Small intestine (tissue), 7 donors: Measurements from ENCODE around the gene LTB4R. TPM values are rescaled to one million over a fixed set of nuclear protein-coding genes. Genes with fewer than 3 reads are reported as not detected.
"Not testable (repeated sequence)": the region's sequence is repeated elsewhere in the genome, so short reads cannot be mapped to it uniquely, and the experiment has no call there.

ENCODE experiments used
- DNase-seq, 2 donors: peaks; one replicate each; pipeline versions ENCODE4 v3.0.0 to v3.0.0-alpha.2; 2013
- FAIRE-seq: peaks from 2 replicates; lab custom pipeline; 2012; peaks lifted over from hg19 to GRCh38; lab: Jason Lieb, UNC
- H3K27ac ChIP-seq, 3 donors: one replicate each; pipeline ENCODE4 v1.5.1; 2013; ENCODE audit warnings: low read length in 2 of 3, mild to moderate bottlenecking in 2 of 3, control low read depth in 1 of 3, inconsistent platforms in 1 of 3, low read depth in 1 of 3, moderate library complexity in 1 of 3
- H3K27me3 ChIP-seq, 3 donors: one replicate each; pipeline ENCODE4 v1.6.1; 2013; ENCODE audit warnings: low read length in 3 of 3, inconsistent platforms in 1 of 3; ENCODE audit not compliant: control insufficient read depth in 3 of 3, insufficient read depth in 3 of 3
- H3K36me3 ChIP-seq, 3 donors: one replicate each; pipeline ENCODE4 v1.6.1; 2013; ENCODE audit warnings: low read length in 3 of 3, inconsistent platforms in 1 of 3, low read depth in 1 of 3, mild to moderate bottlenecking in 1 of 3, moderate library complexity in 1 of 3; ENCODE audit not compliant: control insufficient read depth in 3 of 3, insufficient read depth in 2 of 3
- H3K4me1 ChIP-seq, 3 donors: one replicate each; pipeline ENCODE4 v1.6.1; 2013; ENCODE audit warnings: low read length in 2 of 3, inconsistent platforms in 1 of 3, low read depth in 1 of 3, mild to moderate bottlenecking in 1 of 3, moderate library complexity in 1 of 3; ENCODE audit not compliant: control insufficient read depth in 3 of 3, insufficient read depth in 2 of 3
- H3K4me3 ChIP-seq, 3 donors: one replicate each; pipeline ENCODE4 v1.5.1; 2013; ENCODE audit warnings: low read length in 3 of 3, control low read depth in 1 of 3, inconsistent platforms in 1 of 3, low read depth in 1 of 3, mild to moderate bottlenecking in 1 of 3, moderate library complexity in 1 of 3
- H3K9me3 ChIP-seq, 2 donors: one replicate each; pipeline ENCODE4 v1.6.1; 2013; ENCODE audit warnings: low read depth in 1 of 2, low read length in 1 of 2; ENCODE audit not compliant: control insufficient read depth in 2 of 2, insufficient read depth in 1 of 2
- WGBS, 3 donors: extraction: QIAGEN DNeasy Blood & Tissue Kit; methylation state at CpG; one replicate each; pipeline ENCODE4 v1.1.7; 2013; 5-methylcytosine and 5-hydroxymethylcytosine counted together
- polyA plus RNA-seq, 4 donors: library from polyadenylated mRNA; stranded (reverse) in 3 of 4; unstranded in 1 of 4; fragments of 200-250 nt in 3 of 4; fragments of 120-200 nt in 1 of 4; gene quantifications; one replicate each; pipeline versions ENCODE4 v1.2.1 to v1.2.3, GENCODE V29; 2013
- donor health status: healthy with polysubstance abuse.
- donor health status: control.
- donor health status: control.
- donor health status: Bipolar disorder and iron deficiency.
- donor health status: healthy.

Gene LTB4R
- polyA plus RNA-seq, 4 donors: 5.1 to 37.0 (median 15.8) TPM

DNA sequence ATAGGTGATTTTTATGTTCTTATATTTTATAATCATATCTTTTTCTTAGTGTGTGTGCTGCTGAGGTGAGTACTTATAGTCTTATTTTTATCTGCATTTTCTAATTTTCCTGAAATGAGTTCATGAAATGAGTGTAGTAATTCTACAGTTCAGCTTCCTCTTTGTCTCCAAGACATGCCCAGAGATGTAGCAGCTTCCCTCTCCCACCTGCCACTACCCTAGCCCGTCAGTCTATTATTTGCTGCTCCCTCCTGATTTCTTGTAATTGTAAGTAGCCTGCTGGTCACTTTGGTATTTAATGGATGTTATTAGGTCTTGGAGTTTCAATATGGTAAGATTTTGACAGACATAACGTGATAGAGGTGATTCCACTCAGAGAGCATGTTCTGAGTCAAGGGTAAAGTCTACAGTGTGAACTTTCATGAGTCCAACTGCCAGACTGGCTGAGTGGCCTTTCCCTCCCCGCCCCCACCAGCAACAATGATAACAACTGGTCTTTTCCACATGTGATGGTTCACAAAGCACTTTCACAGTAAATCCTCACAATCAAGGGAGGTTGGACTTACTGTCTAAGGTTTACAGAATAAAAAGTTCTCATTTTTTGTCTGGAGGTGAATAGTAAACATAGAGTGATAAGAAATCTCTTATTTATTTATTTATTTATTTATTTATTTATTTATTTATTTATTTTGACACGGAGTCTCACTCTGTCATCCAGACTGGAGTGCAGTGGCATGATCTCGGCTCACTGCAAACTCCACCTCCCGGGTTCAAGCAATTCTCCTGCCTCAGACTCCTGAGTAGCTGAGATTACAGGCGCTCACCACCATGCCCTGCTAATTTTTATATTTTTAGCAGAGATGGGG is 32.7 kb downstream of the LTB4R start:
- DNase-seq (peak; percentile 90 to 91), FAIRE-seq (no peak)
- Histone ChIP-seq H3K4me1 (peaks cover 2 to 25% (median 3%) of the 10 kb centered on the region in 3 donors), H3K36me3 (no peaks in the 10 kb centered on the region), H3K4me3 (no peak overlapping the region), H3K9me3 (no peaks in the 10 kb centered on the region), H3K27me3 (no peaks in the 10 kb centered on the region), H3K27ac (peak overlapping the region in 2 of 3 donors; percentile 51 to 77)
- 23 to 62% (median 40%) methylated on average over 7 of the region's 7 CpGs for WGBS, 3 donors

DNA sequence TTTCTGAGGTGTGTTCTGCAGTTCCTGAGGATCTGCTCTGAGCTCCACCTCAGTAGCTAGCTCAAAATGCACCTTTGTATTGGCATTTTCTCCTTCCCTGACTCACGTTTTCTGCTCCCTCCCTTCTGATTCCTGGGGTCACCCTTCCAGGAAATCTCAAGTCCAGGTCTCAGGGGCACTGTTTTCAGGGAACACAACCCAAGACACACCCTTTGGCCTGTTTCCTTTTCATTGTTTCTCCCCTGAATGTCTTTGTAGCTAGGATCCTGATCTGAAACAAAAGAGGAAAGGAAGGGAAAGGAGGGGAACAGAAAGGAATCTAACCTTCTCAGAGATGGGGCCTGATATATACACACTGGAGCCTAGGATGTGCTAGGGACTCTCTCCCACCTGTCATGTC is 35.8 kb downstream of the LTB4R start:
- WGBS, 3 donors: 0 to 27% (median 6%) methylated on average over 1 of the region's 1 CpG
- Histone ChIP-seq H3K4me1 (peaks cover 0 to 19% (median 2%) of the 10 kb centered on the region in 3 donors), H3K27me3 (no peaks in the 10 kb centered on the region), H3K4me3 (no peak overlapping the region), H3K27ac (no peak overlapping the region), H3K9me3 (no peaks in the 10 kb centered on the region), H3K36me3 (no peaks in the 10 kb centered on the region)
- peak; percentile 32 to 39 for DNase-seq
- FAIRE-seq: no peak

DNA sequence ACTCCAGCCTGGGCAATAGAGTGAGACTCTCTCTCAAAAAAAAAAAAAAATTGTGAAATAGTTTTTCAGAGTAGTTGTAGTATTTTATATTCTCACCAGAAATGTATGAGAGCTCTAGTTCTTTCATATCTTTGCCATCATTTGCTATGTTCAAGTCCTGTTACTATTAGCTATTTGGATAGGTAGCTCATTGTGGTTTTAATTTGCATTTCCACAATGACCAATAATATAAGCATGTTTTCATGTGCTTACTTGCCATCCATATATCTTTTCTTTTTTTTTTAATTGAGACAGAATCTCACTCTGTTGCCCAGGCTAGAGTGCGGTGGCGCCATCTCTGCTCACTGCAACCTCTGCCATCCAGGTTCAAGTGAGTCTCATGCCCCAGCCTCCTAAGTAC is 36.9 kb downstream of the LTB4R start:
- peaks cover 0 to 22% (median 2%) of the 10 kb centered on the region in 3 donors for H3K4me1 ChIP-seq
- H3K27me3 ChIP-seq: no peaks in the 10 kb centered on the region
- 96 to 100% (median 100%) methylated on average over 2 of the region's 2 CpGs for WGBS, 3 donors
- no peak overlapping the region for H3K27ac ChIP-seq
- no peaks in the 10 kb centered on the region for H3K36me3 ChIP-seq
- DNase-seq (no peak), FAIRE-seq (no peak)
- H3K4me3 ChIP-seq: no peak overlapping the region
- H3K9me3 ChIP-seq: no peaks in the 10 kb centered on the region

DNA sequence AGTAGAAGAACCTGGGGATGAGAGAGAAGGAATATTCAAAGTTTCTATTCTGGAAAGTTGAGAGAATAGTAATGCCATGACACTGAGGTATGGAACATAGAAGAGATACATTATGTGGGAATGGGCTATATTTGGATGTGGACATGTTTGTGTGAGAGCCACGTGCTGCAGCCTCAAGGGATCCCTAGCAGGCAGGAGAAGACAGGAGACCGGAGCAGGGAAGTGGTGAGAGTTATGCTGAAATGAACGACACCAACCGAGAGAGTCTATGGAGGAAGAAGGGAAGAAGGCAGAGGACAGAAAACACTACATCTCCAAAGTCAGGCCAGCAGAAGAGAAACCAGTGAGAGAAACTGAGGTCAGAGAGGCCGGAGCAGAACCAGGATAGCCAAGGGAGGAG is 38.4 kb downstream of the LTB4R start:
- Histone ChIP-seq H3K9me3 (no peaks in the 10 kb centered on the region), H3K36me3 (no peaks in the 10 kb centered on the region), H3K27me3 (no peaks in the 10 kb centered on the region), H3K4me1 (peaks cover 0 to 32% (median 2%) of the 10 kb centered on the region in 3 donors), H3K27ac (no peak overlapping the region), H3K4me3 (no peak overlapping the region)
- DNase-seq: no peak
- 73 to 89% (median 89%) methylated on average over 5 of the region's 5 CpGs for WGBS, 3 donors
- no peak for FAIRE-seq

DNA sequence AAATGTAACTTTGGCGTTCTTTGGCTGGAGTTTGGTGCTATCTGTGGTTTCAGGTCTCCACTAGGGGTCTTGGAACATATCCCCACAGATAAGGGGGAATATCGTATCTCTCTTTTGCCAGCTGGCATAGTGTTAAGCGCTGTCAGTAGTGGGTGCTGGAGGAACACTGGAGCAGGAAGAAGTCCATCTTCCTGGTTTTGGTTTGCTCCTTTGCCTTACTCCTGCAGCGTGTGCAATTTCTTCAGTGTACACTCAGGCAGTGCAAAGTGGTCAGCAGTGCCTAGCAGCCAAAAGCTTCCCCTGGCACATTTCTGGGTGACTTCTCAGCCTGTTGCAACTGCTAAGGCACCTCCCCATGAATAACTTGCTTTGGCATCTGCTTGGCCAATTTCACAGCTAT is 40.2 kb downstream of the LTB4R start:
- 17 to 36% (median 20%) methylated on average over 4 of the region's 4 CpGs for WGBS, 3 donors
- DNase-seq (peak; percentile 17 to 28), FAIRE-seq (no peak)
- H3K27ac ChIP-seq: no peak overlapping the region
- H3K27me3 ChIP-seq: no peaks in the 10 kb centered on the region
- H3K4me3 ChIP-seq: no peak overlapping the region
- no peaks in the 10 kb centered on the region for H3K36me3 ChIP-seq
- H3K9me3 ChIP-seq: no peaks in the 10 kb centered on the region
- H3K4me1 ChIP-seq: peaks cover 0 to 32% (median under 1%) of the 10 kb centered on the region in 3 donors

DNA sequence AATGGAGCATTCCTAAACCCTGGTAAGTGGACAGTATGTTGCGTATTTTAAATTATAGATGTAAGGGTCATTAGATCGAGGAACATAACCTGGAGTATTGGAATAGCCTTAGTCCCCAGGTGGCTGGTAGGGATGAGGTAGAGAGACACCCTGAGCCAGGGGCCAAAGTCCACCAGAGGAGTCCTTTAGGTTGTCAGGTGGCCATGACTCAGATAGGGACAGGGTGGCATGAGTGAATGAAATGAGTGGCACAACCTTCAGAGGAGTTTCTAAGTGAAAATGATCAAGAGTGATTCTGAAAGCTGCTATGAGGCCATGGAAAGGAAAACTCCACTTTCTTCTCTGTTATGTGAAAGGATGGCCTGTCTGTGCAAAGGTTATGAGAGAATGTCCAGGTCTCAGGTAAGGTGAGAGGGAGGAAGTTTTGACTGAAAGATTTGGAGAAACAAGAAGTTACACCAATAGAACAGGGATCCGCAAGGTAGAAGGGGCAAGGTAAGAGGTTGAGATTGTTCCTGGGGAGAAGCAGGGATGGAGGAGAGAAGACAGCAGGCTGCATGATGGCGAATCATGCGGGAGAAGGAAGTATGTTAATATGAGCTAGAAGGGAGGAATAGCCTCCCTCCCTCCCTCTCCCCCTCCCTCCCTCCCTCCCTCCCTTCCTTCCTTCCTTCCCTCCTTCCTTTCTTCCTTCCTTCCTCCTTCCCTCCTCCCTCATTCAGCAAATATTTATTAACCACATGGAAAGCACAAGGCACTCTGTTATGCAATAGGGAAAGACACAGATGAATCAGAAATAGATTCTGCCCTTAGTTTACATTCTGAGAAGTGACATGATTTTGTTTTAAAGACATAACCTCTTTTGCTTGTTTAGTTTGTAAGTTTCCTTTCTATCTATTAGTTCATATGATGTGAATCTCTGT is 42.5 kb downstream of the LTB4R start:
- peaks cover 0 to 19% (median 0%) of the 10 kb centered on the region in 3 donors for H3K4me1 ChIP-seq
- no peaks in the 10 kb centered on the region for H3K36me3 ChIP-seq
- H3K9me3 ChIP-seq: no peaks in the 10 kb centered on the region
- FAIRE-seq: no peak
- H3K27me3 ChIP-seq: no peaks in the 10 kb centered on the region
- no peak overlapping the region for H3K4me3 ChIP-seq
- WGBS, 3 donors: 33 to 67% (median 64%) methylated on average over 5 of the region's 5 CpGs
- H3K27ac ChIP-seq: peak overlapping the region; percentile 59 to 88 (median 68)
- peak; percentile 82 to 95 for DNase-seq

DNA sequence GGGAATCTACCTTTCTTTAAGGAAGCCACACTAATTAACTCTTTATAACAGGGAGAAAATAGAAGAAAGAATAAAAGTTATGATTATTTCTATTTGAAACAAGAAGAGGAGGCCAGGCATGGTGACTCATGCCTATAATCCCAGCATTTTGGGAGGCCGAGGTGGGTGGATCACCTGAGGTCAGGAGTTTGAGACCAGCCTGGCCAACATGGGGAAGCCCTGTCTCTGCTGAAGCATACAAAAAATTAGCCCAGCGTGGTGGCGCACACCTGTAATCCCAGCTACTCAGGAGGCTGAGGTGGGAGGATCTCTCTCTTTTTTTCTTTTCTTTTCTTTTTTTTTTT is 43.2 kb downstream of the LTB4R start:
- not testable (repeated sequence) for FAIRE-seq, H3K36me3 ChIP-seq, DNase-seq, H3K27me3 ChIP-seq, H3K4me3 ChIP-seq, H3K9me3 ChIP-seq
- Histone ChIP-seq H3K27ac (peak overlapping the region in 1 of 3 donors; percentile 25), H3K4me1 (peaks cover 0 to 19% (median 0%) of the 10 kb centered on the region in 3 donors)
- WGBS, 3 donors: 74 to 83% (median 78%) methylated on average over 3 of the region's 3 CpGs

DNA sequence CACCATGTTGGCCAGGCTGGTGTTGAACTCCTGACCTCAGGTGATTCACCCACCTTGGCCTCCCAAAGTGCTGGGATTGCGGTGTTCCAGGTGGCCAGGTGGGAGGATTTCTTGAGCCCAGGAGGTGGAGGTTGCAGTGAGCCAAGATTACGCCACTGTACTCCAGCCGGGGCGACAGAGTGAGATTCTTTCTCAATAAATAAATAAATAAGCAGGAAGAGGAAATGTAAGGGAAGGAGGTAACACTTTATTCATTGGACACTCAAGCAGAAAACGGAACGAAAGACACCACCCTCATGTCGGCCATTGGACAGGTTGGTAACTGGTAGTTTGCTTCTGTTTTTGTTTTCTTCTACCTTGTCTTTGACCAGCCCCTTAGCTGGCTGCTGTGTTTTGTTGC is 43.7 kb downstream of the LTB4R start:
- Histone ChIP-seq H3K9me3 (peaks cover 0 to under 1% of the 10 kb centered on the region in 2 donors), H3K27ac (no peak overlapping the region), H3K36me3 (no peaks in the 10 kb centered on the region), H3K27me3 (no peaks in the 10 kb centered on the region), H3K4me3 (no peak overlapping the region), H3K4me1 (peaks cover 0 to 19% (median 0%) of the 10 kb centered on the region in 3 donors)
- 87 to 91% (median 89%) methylated on average over 7 of the region's 7 CpGs for WGBS, 3 donors
- FAIRE-seq (no peak), DNase-seq (no peak)
